Measurements from ENCODE around the gene SUGCT.

SUGCT gene

GRCh38 chr7:40483630-40484029 lies 348.8 kb downstream of the SUGCT start:
- DNase-seq: no peak

- no peak for DNase-seq
Measured at GRCh38 chr7:40489844-40490602, 355.2 kb downstream of the SUGCT start.

- no peak for DNase-seq
Measured at GRCh38 chr7:40490603-40490924, 355.8 kb downstream of the SUGCT start.

GRCh38 chr7:40492946-40493345 lies 358.1 kb downstream of the SUGCT start:
- no peak for DNase-seq

GRCh38 chr7:40493609-40494051 lies 358.8 kb downstream of the SUGCT start:
- DNase-seq: no peak

- no peak for DNase-seq
Measured at GRCh38 chr7:40498924-40499510, 364.2 kb downstream of the SUGCT start.

- no peak for DNase-seq
Measured at GRCh38 chr7:40499718-40500117, 364.9 kb downstream of the SUGCT start.

- no peak for DNase-seq
Measured at GRCh38 chr7:40500219-40500618, 365.4 kb downstream of the SUGCT start.

GRCh38 chr7:40502359-40502758 lies 367.6 kb downstream of the SUGCT start:
- DNase-seq: no peak

- no peak for DNase-seq
Measured at GRCh38 chr7:40506158-40506557, 371.4 kb downstream of the SUGCT start.

- DNase-seq: no peak
Measured at GRCh38 chr7:40507166-40507565, 372.4 kb downstream of the SUGCT start.

- no peak for DNase-seq
Measured at GRCh38 chr7:40509287-40509996, 374.6 kb downstream of the SUGCT start.

GRCh38 chr7:40516376-40516775 lies 381.6 kb downstream of the SUGCT start:
- DNase-seq: no peak

GRCh38 chr7:40519009-40519408 lies 384.2 kb downstream of the SUGCT start:
- no peak for DNase-seq

- DNase-seq: no peak
Measured at GRCh38 chr7:40520986-40521738, 386.4 kb downstream of the SUGCT start.

GRCh38 chr7:40525764-40526163 lies 391.0 kb downstream of the SUGCT start:
- DNase-seq: no peak

GRCh38 chr7:40526951-40527715 lies 392.3 kb downstream of the SUGCT start:
- no peak for DNase-seq

GRCh38 chr7:40527723-40528122 lies 392.9 kb downstream of the SUGCT start:
- DNase-seq: no peak

- DNase-seq: no peak
Measured at GRCh38 chr7:40530292-40530691, 395.5 kb downstream of the SUGCT start.

- DNase-seq: no peak
Measured at GRCh38 chr7:40531956-40532355, 397.2 kb downstream of the SUGCT start.

- DNase-seq: no peak
Measured at GRCh38 chr7:40535678-40536077, 400.9 kb downstream of the SUGCT start.

- no peak for DNase-seq
Measured at GRCh38 chr7:40536421-40536820, 401.6 kb downstream of the SUGCT start.

GRCh38 chr7:40538281-40538680 lies 403.5 kb downstream of the SUGCT start:
- DNase-seq: no peak

Data from NCI-H748 treated with DMSO at 0.1 percent for 48 hours (cell line).